ENCODE results near the gene URGCP. TPM values are rescaled to one million over a fixed set of nuclear protein-coding genes. Genes with fewer than 3 reads are reported as not detected.
A peak's percentile ranks its signal among the peaks of the same experiment; 100 is the strongest.
"Not testable (repeated sequence)": the region's sequence is repeated elsewhere in the genome, so short reads cannot be mapped to it uniquely, and the experiment has no call there.

URGCP gene
- total RNA-seq, 1 experiment from 2014 or later = 40.9 TPM

DNA sequence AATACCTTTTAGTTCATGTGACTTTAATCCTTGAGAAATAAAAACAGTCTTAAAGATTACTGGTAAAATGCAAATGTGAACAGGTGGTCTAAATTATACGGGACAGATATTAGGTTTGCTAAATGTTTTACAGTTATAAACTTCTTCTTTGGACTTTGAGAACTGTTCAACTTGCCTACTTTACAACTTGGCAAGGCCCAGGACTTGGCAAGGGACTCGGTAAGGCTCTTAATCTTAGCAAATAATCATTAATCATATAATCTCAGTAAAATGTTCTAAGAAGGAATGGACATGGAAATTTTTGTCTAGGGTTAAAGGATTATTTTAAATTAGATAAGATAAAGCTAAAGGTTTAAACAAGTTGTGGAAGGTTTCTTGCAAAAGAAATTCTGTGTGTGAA, 15.0 kb upstream of the URGCP start:
- no peak for DNase-seq (ENCODE audit: low read depth)

DNA sequence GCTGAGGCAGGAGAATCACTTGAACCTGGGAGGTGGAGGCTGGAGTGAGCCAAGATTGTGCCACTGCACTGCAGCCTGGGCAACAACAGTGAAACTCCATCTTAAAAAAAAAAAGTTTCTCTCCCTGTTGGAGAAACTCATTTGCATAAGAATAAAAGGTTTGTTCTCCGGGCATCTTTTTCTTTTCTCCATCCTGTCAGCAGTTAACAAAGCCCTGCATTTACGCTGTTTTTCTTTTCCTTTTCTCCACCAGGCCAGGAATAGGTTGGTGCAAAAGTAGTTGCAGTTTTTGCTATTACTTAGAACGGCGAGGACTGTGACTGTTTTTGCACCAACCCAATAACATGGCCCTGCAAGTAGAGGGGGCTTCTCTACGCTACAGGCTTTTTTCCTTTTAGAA, 9.5 kb upstream of the URGCP start:
- DNase-seq (ENCODE audit: low read depth) = no peak

GRCh38 chr7:43914795-43915194, 8.4 kb upstream of the URGCP start:
- DNase-seq (ENCODE audit: low read depth) = no peak

DNA sequence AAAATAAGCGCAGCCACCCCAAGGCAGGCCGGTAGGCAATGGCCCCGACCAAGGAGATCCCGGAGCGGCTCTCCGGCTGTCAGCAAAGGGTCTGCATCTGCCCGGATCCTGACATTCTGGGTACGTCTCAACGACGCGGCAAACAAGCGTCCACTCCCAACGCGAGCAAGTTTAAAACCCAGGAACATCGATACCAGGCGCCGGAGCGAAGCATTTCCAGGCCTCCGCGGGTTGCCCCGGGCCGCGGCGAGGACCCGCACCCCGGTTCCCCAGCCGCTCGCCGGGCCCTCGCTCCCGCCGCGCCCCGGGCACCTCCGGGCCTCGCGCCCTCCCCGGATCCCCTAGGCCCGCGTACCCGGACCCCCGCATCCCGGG, 453 bp downstream of the URGCP start:
- DNase-seq (ENCODE audit: low read depth) = peak; percentile 58

DNA sequence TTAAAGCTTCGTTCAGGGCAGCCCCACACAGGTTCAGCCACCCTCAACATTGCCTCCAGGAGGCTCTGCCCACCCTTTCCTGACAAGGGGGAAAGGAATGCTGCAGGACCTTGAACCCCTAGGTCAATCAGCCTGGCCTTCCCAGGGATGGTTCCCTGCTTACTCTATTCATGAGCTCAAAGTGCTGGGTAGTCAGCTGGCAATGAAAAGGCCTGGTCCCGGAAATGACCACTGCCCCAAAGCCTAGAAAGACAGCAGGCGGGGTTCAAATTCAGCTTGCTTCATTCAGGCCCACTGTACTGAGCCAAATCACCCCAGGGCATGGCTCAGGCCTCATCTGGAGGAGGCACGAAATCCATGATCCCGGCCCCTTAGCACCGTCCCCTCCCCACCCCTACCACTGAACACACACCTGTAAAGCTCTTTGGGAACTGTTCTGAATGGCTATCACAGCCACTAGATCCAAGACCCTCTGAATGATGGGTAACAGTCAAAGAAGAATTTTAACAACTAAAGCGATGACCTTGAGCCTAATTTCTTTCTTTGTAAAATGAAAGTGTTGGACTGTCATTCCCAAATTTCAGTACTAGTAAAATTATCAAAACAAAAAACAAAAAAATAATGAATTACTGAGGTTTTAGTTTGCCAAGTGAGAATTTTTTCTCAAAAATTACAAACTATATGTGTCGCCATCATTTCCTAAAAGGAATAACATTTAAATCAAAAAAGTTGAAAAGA, 1.0 kb downstream of the URGCP start:
- DNase-seq (ENCODE audit: low read depth) = peak; percentile 82

- DNase-seq (ENCODE audit: low read depth) = peak; percentile 62
Measured at GRCh38 chr7:43904533-43905208, 1.7 kb downstream of the URGCP start.

GRCh38 chr7:43902542-43903054, 3.8 kb downstream of the URGCP start:
- no peak for DNase-seq (ENCODE audit: low read depth)

DNA sequence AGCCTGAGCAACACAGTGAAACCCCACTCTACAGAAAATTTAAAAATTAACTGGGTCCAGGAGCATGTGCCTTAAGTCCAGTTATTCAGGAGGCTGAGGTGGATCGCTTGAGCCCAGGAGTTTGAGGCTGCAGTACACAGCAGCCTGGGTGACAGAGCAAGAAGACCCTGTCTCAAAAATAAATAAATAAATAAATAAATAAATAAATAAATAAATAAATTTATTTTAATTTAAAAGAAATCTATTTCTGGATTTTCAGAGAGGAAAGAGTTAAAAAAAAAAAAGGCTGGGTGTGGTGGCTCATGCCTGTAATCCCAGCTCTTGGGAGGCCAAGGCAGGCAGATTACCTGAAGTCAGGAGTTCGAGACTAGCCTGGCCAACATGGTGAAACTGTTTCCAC, 7.8 kb downstream of the URGCP start:
- not testable (repeated sequence) for DNase-seq (ENCODE audit: low read depth)

DNA sequence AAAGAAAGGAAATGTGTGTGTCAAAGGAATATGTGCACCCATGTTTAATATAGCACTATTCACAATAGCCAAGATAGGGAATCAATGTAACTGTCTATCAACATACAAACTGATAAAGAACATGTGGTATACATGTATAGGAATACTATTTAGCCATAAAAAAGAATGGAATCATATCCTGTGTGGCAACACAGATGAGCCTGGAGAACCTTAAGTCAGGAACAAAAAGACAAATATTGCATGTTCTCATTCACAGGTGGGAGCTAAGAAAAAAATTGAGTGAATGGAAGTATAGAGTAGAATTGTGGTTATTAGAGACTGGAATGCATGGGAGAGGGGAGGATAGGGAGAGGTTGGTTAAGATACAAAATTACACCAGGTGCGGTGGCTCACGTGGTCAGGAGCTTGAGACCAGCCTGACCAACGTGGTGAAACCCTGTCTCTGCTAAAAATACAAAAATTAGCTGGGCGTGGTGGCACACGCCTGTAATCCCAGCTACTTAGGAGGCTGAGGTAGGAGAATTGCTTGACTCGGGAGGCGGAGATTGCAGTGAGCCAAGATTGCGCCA, 10.5 kb downstream of the URGCP start:
- no peak for DNase-seq (ENCODE audit: low read depth)

- no peak for DNase-seq (ENCODE audit: low read depth)
Measured at GRCh38 chr7:43891069-43891955, 15.1 kb downstream of the URGCP start.

DNA sequence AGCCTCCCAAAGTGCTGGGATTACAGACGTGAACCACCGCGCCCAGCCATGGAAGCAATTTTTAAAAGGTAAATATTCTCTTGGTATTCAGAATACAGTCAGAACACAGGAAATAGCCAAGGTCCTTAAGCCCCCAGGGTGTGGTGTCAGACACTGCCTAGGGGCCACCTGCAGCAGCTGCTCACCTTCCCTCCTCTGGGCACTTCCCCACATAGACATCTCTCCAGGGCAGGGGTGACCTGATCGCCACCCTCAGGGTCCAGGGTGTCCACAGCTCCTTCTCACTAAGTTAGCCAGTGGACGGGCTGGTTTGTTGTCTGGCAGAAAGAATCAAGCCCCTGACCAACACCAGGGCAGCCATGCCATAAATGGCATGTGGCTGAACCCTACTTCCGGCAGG, 15.9 kb downstream of the URGCP start:
- DNase-seq (ENCODE audit: low read depth) = no peak

DNA sequence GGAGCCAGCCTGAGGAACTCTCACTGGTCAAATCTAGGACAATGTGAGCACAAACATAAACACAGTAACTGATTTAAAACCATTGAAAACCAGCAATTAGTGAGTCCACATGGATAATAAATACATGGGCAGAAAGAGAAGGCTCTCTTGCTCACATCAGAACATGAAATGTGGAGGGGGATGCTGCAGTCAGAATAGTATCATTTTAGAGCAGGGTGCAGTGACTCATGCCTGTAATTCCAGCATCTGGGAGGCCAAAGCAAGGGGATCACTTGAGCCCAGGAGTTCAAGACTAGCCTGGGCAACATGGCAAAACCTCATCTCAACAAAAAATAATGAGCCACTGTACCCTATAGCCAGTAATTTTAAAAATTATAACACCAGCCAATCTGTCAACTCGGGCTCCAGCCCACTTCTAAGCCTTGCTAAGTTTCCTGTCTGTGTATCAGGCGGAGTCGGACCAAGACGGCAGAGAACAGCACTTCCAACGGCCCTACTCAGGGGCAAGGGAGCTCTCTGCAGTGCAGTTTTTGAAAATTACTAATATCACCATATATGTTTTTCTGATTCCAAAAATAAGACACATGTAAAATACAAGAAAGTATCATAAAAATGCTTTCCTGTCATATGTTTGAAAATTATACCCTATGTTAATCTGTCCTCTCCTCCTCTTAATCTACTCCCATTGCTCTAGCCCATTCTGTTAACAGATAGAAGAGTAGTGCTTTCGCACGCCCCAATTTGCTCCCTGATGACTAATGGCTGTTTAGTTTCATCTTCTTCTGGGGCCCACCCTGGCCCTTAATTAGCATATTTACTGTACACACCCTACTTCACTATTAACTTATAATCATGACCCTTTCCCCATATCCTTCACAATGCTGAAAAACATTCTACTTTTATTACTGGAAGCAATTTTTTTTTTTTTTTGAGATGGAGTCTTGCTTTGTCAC, 17.1 kb downstream of the URGCP start:
- DNase-seq (ENCODE audit: low read depth) = peak; percentile 50

DNA sequence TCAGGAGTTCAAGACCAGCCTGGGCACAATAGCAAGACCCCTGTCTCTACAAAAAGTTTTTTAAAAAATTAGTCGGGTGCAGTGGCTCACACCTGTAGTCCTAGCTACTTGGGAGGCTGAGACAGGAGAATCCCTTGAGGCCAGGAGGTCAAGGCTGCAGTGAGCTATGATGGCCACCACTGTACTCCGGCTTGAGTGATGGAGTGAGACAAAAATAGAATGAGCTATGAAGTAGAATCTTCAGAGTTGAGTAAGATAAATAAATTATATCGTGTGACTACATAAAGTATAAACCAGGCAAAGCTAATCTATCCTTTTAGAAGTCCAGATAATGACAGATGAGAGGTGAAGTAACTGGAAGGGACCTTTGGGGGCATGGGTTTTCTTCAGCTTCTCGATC, 21.8 kb downstream of the URGCP start:
- no peak for DNase-seq (ENCODE audit: low read depth)

DNA sequence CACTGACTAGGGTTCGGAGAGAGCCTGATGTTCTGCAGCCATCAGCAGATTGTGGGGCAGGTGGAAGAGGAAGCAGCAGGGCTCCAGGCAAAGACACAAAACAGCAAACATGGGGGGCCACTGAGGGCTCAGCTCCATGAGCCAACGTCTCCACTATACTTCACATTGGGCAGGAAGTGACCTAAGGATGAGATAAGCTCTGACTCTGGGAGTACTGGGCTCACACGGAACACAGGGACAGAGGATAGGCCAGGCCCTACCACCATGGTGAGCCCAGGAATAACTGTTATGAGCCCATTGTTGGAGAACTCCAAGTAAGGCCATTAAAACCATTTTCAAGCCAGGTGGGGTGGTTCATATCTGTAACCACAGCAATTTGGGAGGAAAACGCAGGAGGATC, 22.2 kb downstream of the URGCP start:
- DNase-seq (ENCODE audit: low read depth) = peak; percentile 67

DNA sequence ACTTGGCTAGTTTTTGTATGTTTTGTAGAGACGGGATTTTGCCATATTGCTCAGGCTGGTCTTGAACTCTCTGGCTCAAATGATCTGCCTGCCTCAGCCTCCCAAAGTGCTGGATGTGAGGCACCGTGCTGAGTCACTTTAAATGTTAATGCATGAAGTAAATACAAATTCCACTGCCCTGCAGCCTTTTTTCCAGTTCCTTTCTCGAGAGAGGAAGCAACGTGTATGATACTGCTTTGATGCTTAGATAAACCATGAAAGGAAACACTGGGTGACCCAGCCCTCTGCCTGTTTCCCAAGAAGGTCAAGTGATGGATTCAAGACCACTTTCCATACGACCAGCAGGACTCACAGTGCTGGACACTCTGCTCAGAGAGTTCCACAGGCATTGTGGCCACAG, 25.8 kb downstream of the URGCP start:
- peak; percentile 89 for DNase-seq (ENCODE audit: low read depth)

DNA sequence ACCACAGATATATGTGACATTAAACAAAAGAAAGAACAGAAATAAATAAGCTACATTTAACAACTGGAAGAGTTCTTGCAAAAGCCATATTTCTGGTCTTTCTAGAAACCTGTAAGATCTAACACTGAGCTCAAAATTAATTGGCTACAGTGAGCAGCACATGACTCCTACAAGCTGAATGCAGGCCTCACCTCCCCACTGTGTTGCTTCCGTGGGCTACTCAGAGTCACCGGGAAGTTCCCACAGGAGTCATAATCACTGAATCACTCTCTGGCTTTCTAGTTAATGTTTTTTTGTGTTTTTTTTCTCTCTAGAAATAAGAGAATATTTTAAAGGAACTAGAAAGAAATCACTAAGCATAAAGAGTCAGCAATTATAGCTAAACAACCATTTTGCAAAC, 26.9 kb downstream of the URGCP start:
- peak; percentile 78 for DNase-seq (ENCODE audit: low read depth)

- DNase-seq (ENCODE audit: low read depth) = no peak
Measured at GRCh38 chr7:43878867-43879266, 27.5 kb downstream of the URGCP start.

- DNase-seq (ENCODE audit: low read depth) = no peak
Measured at GRCh38 chr7:43877968-43878864, 28.2 kb downstream of the URGCP start.

- DNase-seq (ENCODE audit: low read depth) = no peak
Measured at GRCh38 chr7:43876976-43877745, 29.2 kb downstream of the URGCP start.

All from M059J (cell line).